ENCODE results near the gene CNR1. TPM values are rescaled to one million over a fixed set of nuclear protein-coding genes. Genes with fewer than 3 reads are reported as not detected.

Gene CNR1
- total RNA-seq, 1 experiment from 2014 or later = 0.31 TPM

DNA sequence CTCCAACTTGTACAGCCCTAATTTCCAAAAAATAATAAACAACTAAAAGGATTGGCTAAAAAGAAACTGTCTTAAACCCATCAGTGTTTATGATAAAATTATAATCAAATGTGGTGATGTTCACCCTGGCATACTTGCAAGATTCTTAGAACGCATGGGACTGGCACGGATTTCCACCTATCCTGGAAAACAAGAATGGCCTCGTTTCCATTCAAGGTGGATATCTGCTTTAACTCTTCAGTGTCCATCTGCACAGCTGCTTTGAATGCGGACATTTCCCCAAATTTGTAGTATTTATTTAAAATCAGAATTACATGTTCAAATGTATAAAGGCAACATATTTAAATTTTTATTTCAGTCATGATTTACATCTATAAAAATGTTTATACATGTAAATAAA, 4.2 kb downstream of the CNR1 start:
- intact Hi-C loops (cut with micrococcal nuclease; ENCODE audit: unreplicated experiment) = loop anchor here (5.0 kb wide), 1 partner anchor 330 kb away; no protein-coding TSS in a partner anchor
- no peak for DNase-seq
- Mint-ChIP-seq H3K9me3 (ENCODE audit: low read depth, unreplicated experiment) (no peaks in the 10 kb centered on the region), H3K36me3 (ENCODE audit: insufficient read depth, unreplicated experiment) (peaks cover 16% of the 10 kb centered on the region), H3K4me3 (ENCODE audit: low read depth, unreplicated experiment) (no peak overlapping the region), H3K4me1 (ENCODE audit: low read depth, unreplicated experiment) (no peaks in the 10 kb centered on the region), H3K27me3 (ENCODE audit: unreplicated experiment) (peaks cover 29% of the 10 kb centered on the region), H3K27ac (ENCODE audit: unreplicated experiment) (no peak overlapping the region)
- BruUV-seq (replicated peaks) = no TSS peak
- TF ChIP-seq, protein P1, sequence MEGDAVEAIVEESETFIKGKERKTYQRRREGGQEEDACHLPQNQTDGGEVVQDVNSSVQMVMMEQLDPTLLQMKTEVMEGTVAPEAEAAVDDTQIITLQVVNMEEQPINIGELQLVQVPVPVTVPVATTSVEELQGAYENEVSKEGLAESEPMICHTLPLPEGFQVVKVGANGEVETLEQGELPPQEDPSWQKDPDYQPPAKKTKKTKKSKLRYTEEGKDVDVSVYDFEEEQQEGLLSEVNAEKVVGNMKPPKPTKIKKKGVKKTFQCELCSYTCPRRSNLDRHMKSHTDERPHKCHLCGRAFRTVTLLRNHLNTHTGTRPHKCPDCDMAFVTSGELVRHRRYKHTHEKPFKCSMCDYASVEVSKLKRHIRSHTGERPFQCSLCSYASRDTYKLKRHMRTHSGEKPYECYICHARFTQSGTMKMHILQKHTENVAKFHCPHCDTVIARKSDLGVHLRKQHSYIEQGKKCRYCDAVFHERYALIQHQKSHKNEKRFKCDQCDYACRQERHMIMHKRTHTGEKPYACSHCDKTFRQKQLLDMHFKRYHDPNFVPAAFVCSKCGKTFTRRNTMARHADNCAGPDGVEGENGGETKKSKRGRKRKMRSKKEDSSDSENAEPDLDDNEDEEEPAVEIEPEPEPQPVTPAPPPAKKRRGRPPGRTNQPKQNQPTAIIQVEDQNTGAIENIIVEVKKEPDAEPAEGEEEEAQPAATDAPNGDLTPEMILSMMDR (IDR thresholded peaks at IDR 0.05; ENCODE audit: unreplicated experiment) = no peak
- CTCF ChIA-PET = no interaction called here

DNA sequence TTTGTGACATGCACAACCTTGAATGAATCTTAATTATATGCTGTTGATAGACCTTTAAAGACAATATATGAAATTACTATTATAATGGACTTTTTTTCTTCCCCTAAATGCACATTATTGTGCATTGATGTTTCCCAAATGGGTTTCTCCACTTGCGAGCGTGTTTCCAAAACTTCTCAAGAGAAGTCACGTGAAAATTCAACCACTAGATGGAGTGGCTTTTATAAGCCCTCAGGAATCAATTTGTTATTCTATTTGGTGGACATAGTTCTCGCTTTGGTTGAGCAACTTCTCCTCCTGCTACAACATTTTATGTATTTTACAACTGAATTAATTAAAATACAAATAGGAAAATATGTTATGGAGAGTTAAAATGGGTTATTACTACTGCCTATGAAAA, 9.0 kb downstream of the CNR1 start:
- Mint-ChIP-seq H3K4me1 (ENCODE audit: low read depth, unreplicated experiment) (no peaks in the 10 kb centered on the region), H3K27me3 (ENCODE audit: unreplicated experiment) (no peaks in the 10 kb centered on the region), H3K36me3 (ENCODE audit: insufficient read depth, unreplicated experiment) (no peaks in the 10 kb centered on the region), H3K27ac (ENCODE audit: unreplicated experiment) (no peak overlapping the region), H3K4me3 (ENCODE audit: low read depth, unreplicated experiment) (no peak overlapping the region), H3K9me3 (ENCODE audit: low read depth, unreplicated experiment) (no peaks in the 10 kb centered on the region)
- CTCF ChIA-PET = no interaction called here
- TF ChIP-seq, protein P1 (IDR thresholded peaks at IDR 0.05; ENCODE audit: unreplicated experiment) = no peak
- DNase-seq = no peak
- no TSS peak for BruUV-seq (replicated peaks)
- intact Hi-C loops (cut with micrococcal nuclease; ENCODE audit: unreplicated experiment) = no loop called here

DNA sequence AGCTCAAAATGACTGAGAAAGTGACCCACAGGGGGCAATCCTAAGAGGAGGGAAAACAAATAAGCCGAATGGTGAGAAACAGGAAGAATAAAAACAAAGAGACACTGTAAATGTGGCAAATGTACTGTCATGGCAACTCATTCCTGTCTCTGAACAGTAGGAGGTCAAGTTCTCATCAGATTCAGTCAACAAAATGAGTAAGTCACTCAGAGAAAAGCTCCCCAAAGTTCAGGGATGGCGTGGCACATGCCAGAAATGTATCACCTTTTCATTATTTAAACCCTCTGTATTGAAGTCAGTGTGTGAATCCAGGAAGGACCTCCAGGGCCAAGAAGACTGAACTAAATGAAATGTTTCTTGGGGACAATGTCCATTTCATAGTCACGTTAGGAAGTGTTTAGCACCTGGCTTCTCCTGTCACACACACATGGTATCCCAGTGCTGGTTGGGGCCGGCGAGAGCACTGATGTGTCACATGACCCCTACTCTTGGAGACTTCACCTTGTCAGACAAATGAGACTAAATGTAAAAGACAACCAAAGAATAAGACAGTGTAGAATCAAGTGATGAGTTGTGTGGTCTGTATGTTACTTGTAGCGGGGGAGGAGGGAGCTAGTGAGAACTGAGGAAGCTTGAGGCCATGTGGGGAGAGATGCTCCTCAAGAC, 20.7 kb downstream of the CNR1 start:
- CTCF ChIA-PET = no interaction called here
- TF ChIP-seq, protein P1 (IDR thresholded peaks at IDR 0.05; ENCODE audit: unreplicated experiment) = no peak
- Mint-ChIP-seq H3K36me3 (ENCODE audit: insufficient read depth, unreplicated experiment) (no peaks in the 10 kb centered on the region), H3K4me1 (ENCODE audit: low read depth, unreplicated experiment) (no peaks in the 10 kb centered on the region), H3K4me3 (ENCODE audit: low read depth, unreplicated experiment) (no peak overlapping the region), H3K27me3 (ENCODE audit: unreplicated experiment) (peaks cover 31% of the 10 kb centered on the region), H3K27ac (ENCODE audit: unreplicated experiment) (no peak overlapping the region), H3K9me3 (ENCODE audit: low read depth, unreplicated experiment) (no peaks in the 10 kb centered on the region)
- BruUV-seq (replicated peaks) = no TSS peak
- no peak for DNase-seq
- intact Hi-C loops (cut with micrococcal nuclease; ENCODE audit: unreplicated experiment) = no loop called here

DNA sequence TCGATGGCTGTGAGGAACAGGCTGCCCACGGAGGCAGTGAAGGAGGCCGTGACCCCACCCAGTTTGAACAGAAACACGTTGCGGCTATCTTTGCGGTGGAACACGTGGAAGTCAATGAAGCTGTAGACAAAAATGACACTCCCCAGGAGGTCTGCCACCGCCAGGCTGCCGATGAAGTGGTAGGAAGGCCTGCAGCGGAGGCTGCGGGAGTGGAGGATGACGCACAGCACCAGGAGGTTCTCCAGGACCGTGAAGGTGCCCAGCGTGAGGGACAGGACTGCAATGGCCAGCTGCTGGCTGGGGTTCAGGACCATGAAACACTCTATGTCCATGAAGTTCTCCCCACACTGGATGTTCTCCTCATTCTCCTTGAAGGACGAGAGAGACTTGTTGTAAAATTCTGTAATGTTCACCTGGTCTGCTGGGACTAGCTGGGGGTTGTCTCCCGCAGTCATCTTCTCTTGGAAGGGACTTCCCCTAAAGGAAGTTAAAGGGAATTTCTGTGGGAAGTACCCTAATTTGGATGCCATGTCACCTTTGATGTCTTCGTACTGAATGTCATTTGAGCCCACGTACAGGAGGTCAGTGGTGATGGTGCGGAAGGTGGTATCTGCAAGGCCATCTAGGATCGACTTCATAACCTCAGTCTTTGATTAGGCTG, 21.4 kb downstream of the CNR1 start:
- CTCF ChIA-PET = no interaction called here
- no peak overlapping the region for H3K4me3 Mint-ChIP-seq (ENCODE audit: low read depth, unreplicated experiment)
- H3K9me3 Mint-ChIP-seq (ENCODE audit: low read depth, unreplicated experiment) = no peaks in the 10 kb centered on the region
- BruUV-seq (replicated peaks) = no TSS peak
- DNase-seq = no peak
- peaks cover 27% of the 10 kb centered on the region for H3K27me3 Mint-ChIP-seq (ENCODE audit: unreplicated experiment)
- H3K4me1 Mint-ChIP-seq (ENCODE audit: low read depth, unreplicated experiment) = no peaks in the 10 kb centered on the region
- intact Hi-C loops (cut with micrococcal nuclease; ENCODE audit: unreplicated experiment) = no loop called here
- TF ChIP-seq, protein P1 (IDR thresholded peaks at IDR 0.05; ENCODE audit: unreplicated experiment) = no peak
- H3K36me3 Mint-ChIP-seq (ENCODE audit: insufficient read depth, unreplicated experiment) = no peaks in the 10 kb centered on the region
- no peak overlapping the region for H3K27ac Mint-ChIP-seq (ENCODE audit: unreplicated experiment)

Measured in Calu3 (cell line).